B cell (primary cell): ENCODE results near the gene ZNF521. TPM values are rescaled to one million over a fixed set of nuclear protein-coding genes. Genes with fewer than 3 reads are reported as not detected.

ENCODE experiments used
- ATAC-seq: fragments of 200-7000 bp; cut with Tn5 transposase; one replicate; pipeline ENCODE4 v1.10.0; 2021; ENCODE audit warnings: low read depth, mild to moderate bottlenecking, moderate number of reproducible peaks, moderate library complexity
- CTCF ChIA-PET: fragments of 350-600 bp; sonication (Branson Sonifier 250); formaldehyde crosslinking; loops from one replicate; lab custom pipeline; 2021; ENCODE audit warnings: antibody characterized with exemption, inconsistent platforms; lab: Charles Lee
- POLR2A ChIA-PET: fragments of 350-600 bp; sonication (Branson Sonifier 250); formaldehyde crosslinking; loops from one replicate; lab custom pipeline; 2021; ENCODE audit warnings: antibody characterized with exemption; lab: Charles Lee
- DNase-seq: peaks from one replicate; pipeline ENCODE4 v3.0.0; 2013
- H2AFZ ChIP-seq: 2 replicates; pipeline ENCODE4 v1.6.1; 2012; ENCODE audit warnings: mild to moderate bottlenecking, low read depth, low read length; ENCODE audit not compliant: insufficient read depth, poor library complexity, severe bottlenecking
- H3K27ac ChIP-seq, 2 donors: 1 replicate in 1 of 2; 2 replicates in 1 of 2; pipeline ENCODE4 v1.5.1; 2012 to 2013; ENCODE audit warnings: low read length in 2 of 2, mild to moderate bottlenecking in 2 of 2, moderate library complexity in 1 of 2
- H3K27me3 ChIP-seq, 4 experiments: fragments of 200-600 bp in 1 of 4; sonication (generic) in 1 of 4; replicated peaks in 1 of 4; 1 replicate in 2 of 4; 2 replicates in 2 of 4; pipeline versions ENCODE4 v1.6.1 to v1.7.0; 2013 to 2016; ENCODE audit warnings: low read length in 3 of 4, mild to moderate bottlenecking in 2 of 4, mixed read lengths in 1 of 4, moderate library complexity in 1 of 4; ENCODE audit not compliant: insufficient read depth in 4 of 4, control insufficient read depth in 3 of 4; ENCODE audit errors: control extremely low read depth in 1 of 4
- H3K36me3 ChIP-seq, 2 experiments: replicated peaks in 1 of 2; 1 replicate in 1 of 2; 2 replicates in 1 of 2; pipeline versions ENCODE4 v1.6.1 to v1.7.1; 2013; ENCODE audit warnings: low read length in 1 of 2; ENCODE audit not compliant: insufficient read depth in 2 of 2, control insufficient read depth in 1 of 2; ENCODE audit errors: control extremely low read depth in 1 of 2, extremely low read depth in 1 of 2
- H3K4me1 ChIP-seq, 2 donors: fragments of 200-600 bp in 1 of 2; sonication (generic) in 1 of 2; 1 replicate in 1 of 2; 2 replicates in 1 of 2; pipeline versions ENCODE4 v1.5.1 to v1.6.1; 2013 to 2017; ENCODE audit warnings: low read length in 2 of 2; ENCODE audit not compliant: control insufficient read depth in 2 of 2, insufficient read depth in 2 of 2
- H3K4me2 ChIP-seq: replicated peaks from 2 replicates; pipeline ENCODE3; 2012; ENCODE audit warnings: mild to moderate bottlenecking, low read depth, low read length; ENCODE audit not compliant: poor library complexity, severe bottlenecking
- H3K4me3 ChIP-seq, 5 experiments: fragments of 200-600 bp in 1 of 5; sonication (generic) in 1 of 5; 1 replicate in 3 of 5; 2 replicates in 2 of 5; pipeline versions ENCODE4 v1.5.1 to v1.7.0; 2011 to 2016; ENCODE audit warnings: low read length in 4 of 5, mild to moderate bottlenecking in 4 of 5, low read depth in 2 of 5, control low read depth in 1 of 5, moderate library complexity in 1 of 5; ENCODE audit not compliant: insufficient read depth in 1 of 5; ENCODE audit errors: control extremely low read depth in 1 of 5, extremely low read depth in 1 of 5
- H3K79me2 ChIP-seq: fragments of 200-600 bp; sonication (generic); one replicate; pipeline ENCODE4 v1.6.0; 2016; ENCODE audit warnings: low read length; ENCODE audit not compliant: control insufficient read depth, insufficient read depth
- H3K9ac ChIP-seq: fragments of 200-600 bp; sonication (generic); 2 replicates; pipeline ENCODE4 v1.6.1; 2017; ENCODE audit warnings: mild to moderate bottlenecking, low read length, moderate library complexity
- H3K9me3 ChIP-seq, 3 donors: one replicate each; pipeline versions ENCODE4 v1.6.1 to v1.7.1; 2013; ENCODE audit warnings: low read length in 2 of 3; ENCODE audit not compliant: control insufficient read depth in 2 of 3, insufficient read depth in 1 of 3; ENCODE audit errors: control extremely low read depth in 1 of 3
- H4K20me1 ChIP-seq: 2 replicates; pipeline ENCODE4 v1.6.0; 2012; ENCODE audit warnings: mild to moderate bottlenecking, low read length; ENCODE audit not compliant: insufficient read depth, control insufficient read depth, poor library complexity, severe bottlenecking
- H3K27ac Mint-ChIP-seq: one replicate; pipeline ENCODE4 v1.8.0; 2021; ENCODE audit warnings: mixed read lengths
- H3K27me3 Mint-ChIP-seq: one replicate; pipeline ENCODE4 v1.8.0; 2021; ENCODE audit warnings: mixed read lengths
- H3K4me1 Mint-ChIP-seq: one replicate; pipeline ENCODE4 v1.8.0; 2021; ENCODE audit warnings: mixed read lengths
- H3K4me3 Mint-ChIP-seq: one replicate; pipeline ENCODE4 v1.8.0; 2021; ENCODE audit warnings: mixed read lengths
- H3K9me3 Mint-ChIP-seq: one replicate; pipeline ENCODE4 v1.8.0; 2022; ENCODE audit warnings: mixed read lengths; ENCODE audit not compliant: insufficient read depth
- CTCF ChIP-seq: fragments of 200-600 bp; IDR thresholded peaks from one replicate; pipeline ENCODE4 v1.8.0; 2022; ENCODE audit warnings: antibody characterized with exemption, mild to moderate bottlenecking
- EZH2 ChIP-seq: IDR thresholded peaks from 2 replicates; pipeline ENCODE4 v1.6.1; 2012; ENCODE audit warnings: borderline replicate concordance, low read depth, mild to moderate bottlenecking, moderate library complexity, low read length; ENCODE audit not compliant: insufficient read depth, poor library complexity, severe bottlenecking
- WGBS: methylation state at CpG from one replicate; pipeline ENCODE4 v1.1.5; 2013; ENCODE audit warnings: missing lambda C conversion rate; ENCODE audit not compliant: insufficient coverage; 5-methylcytosine and 5-hydroxymethylcytosine counted together
- intact Hi-C: fragments of 100-400 bp; cut with micrococcal nuclease; formaldehyde crosslinking; loops from one replicate; pipeline ENCODE4 v1.10.0; 2022
- polyA plus RNA-seq: library from polyadenylated mRNA; depleted of rRNA; stranded (reverse); fragments of >200 nt; gene quantifications from 2 replicates; pipeline ENCODE4 v1.2.3, GENCODE V29; 2012
- total RNA-seq, 2 donors: library from RNA; stranded (reverse); fragments of 120-200 nt in 1 of 2; gene quantifications; 1 replicate in 1 of 2; 2 replicates in 1 of 2; pipeline versions ENCODE4 v1.2.3 to v1.2.4, GENCODE V29; 2013 to 2022

Gene ZNF521
- total and polyA plus RNA-seq, 2 donors (not counting 1 experiment from before 2014, with no cell fraction given), result 0.04 to 9.0 TPM

- H3K27me3 Mint-ChIP-seq, result no peaks in the 10 kb centered on the region
- Histone ChIP-seq H3K4me1 (no peaks in the 10 kb centered on the region), H3K79me2 (no peaks in the 10 kb centered on the region), H3K4me2 (no peak overlapping the region), H3K9me3 (no peaks in the 10 kb centered on the region), H4K20me1 (no peaks in the 10 kb centered on the region), H3K9ac (no peak overlapping the region), H2AFZ (no peak overlapping the region), H3K27me3 (no peaks in the 10 kb centered on the region), H3K27ac (no peak overlapping the region), H3K36me3 (no peaks in the 10 kb centered on the region), H3K4me3 (no peak overlapping the region)
- no peaks in the 10 kb centered on the region for H3K9me3 Mint-ChIP-seq
- no peak for ATAC-seq
- no peaks in the 10 kb centered on the region for H3K4me1 Mint-ChIP-seq
- no peak for TF ChIP-seq CTCF
- no peak for TF ChIP-seq EZH2
- ChIA-PET CTCF (no interaction called here), POLR2A (no interaction called here)
- 100% methylated on average over 4 of the region's 6 CpGs for WGBS
- H3K27ac Mint-ChIP-seq, result no peak overlapping the region
- no peak overlapping the region for H3K4me3 Mint-ChIP-seq
- intact Hi-C loops, result no loop called here
- no peak for DNase-seq
Measured at GRCh38 chr18:25089470-25089869, 262.5 kb downstream of the ZNF521 start.

GRCh38 chr18:25086876-25087275 is 265.1 kb downstream of the ZNF521 start:
- Histone ChIP-seq H3K4me2 (no peak overlapping the region), H3K27me3 (no peaks in the 10 kb centered on the region), H3K9me3 (no peaks in the 10 kb centered on the region), H4K20me1 (no peaks in the 10 kb centered on the region), H3K36me3 (no peaks in the 10 kb centered on the region), H3K27ac (no peak overlapping the region), H3K4me1 (no peaks in the 10 kb centered on the region), H2AFZ (no peak overlapping the region), H3K4me3 (no peak overlapping the region), H3K79me2 (no peaks in the 10 kb centered on the region), H3K9ac (no peak overlapping the region)
- DNase-seq (no peak), ATAC-seq (no peak)
- H3K4me1 Mint-ChIP-seq, result no peaks in the 10 kb centered on the region
- H3K27ac Mint-ChIP-seq, result no peak overlapping the region
- WGBS, result no CpG with 5 or more reads among the region's 2 CpGs
- no peaks in the 10 kb centered on the region for H3K27me3 Mint-ChIP-seq
- no peaks in the 10 kb centered on the region for H3K9me3 Mint-ChIP-seq
- intact Hi-C loops, result no loop called here
- POLR2A ChIA-PET, result no interaction called here
- CTCF ChIA-PET, result no interaction called here
- no peak overlapping the region for H3K4me3 Mint-ChIP-seq
- TF ChIP-seq CTCF (no peak), EZH2 (no peak)
